ENCODE measurements around the gene ABCB11.
"Not testable (repeated sequence)": the region's sequence is repeated elsewhere in the genome, so short reads cannot be mapped to it uniquely, and the experiment has no call there.

Gene ABCB11

DNA sequence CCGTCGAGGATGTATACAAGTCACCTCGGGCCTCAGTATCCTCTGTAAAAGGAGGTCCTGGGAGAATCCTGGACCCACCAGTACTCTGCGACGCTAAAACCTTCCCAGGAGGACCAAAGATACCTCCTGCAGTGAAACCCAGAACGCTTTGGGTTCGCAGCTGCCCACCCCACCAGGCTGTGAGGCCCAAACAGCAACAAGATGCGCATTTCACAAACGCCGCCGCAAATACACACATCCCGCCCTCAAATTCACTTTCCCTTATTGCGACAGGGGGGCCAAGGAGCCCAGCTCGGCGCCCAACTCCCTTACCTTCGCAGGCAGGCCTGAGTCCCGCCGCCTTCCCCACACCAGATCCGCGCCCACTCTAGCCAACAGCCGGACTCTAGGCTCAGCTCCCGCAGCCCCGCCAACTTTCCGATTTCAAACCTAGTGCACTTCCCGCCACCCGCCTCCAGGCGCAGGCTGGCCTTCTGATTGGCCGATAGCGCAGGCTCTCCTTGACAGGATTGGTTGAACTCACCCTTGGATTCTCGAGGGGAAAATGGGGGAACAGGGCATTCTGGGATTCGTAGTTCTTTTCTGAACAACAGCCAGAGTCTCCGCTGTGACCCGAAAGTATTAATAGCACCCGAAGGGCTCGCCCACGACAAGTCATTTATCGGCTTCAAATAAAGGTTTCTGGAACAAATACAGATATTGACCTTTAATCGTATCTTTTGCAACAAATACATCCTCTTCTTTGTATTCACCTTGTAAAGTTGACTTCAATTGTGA is 140.9 kb downstream of the ABCB11 start, which contains the start of gene SPC25:
SPC25 (minus strand) TSS at position 425 of the 777 bp plus-strand sequence. CDS start 911 bp downstream, outside the sequence.
- DNase-seq (ENCODE audit: low spot score) = peak; percentile 94

GRCh38 chr2:168889635-168890005 is 141.5 kb downstream of the ABCB11 start:
- DNase-seq (ENCODE audit: low spot score) = no peak

DNA sequence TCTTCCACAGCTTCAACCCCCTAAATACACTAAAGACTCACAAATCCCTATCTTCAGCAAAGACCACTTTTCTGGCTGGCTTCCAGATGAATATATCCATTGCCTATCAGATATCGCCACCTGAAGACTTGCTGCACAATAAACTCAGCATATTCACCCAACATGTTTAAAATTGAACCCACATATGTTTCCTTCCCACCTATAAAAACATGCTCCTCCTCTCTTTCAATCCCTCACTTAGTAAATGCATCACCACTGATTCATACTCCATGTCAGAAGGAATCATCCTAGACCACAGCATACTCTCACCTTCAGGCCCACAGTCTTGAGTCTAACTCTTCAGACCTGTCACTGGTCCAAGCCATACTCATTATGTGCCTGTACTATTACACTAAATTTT is 146.1 kb downstream of the ABCB11 start:
- no peak for DNase-seq (ENCODE audit: low spot score)

- not testable (repeated sequence) for DNase-seq (ENCODE audit: low spot score)
Observed at GRCh38 chr2:168882163-168882562, 149.0 kb downstream of the ABCB11 start.

- no peak for DNase-seq (ENCODE audit: low spot score)
Observed at GRCh38 chr2:168874368-168875054, 156.6 kb downstream of the ABCB11 start.

DNA sequence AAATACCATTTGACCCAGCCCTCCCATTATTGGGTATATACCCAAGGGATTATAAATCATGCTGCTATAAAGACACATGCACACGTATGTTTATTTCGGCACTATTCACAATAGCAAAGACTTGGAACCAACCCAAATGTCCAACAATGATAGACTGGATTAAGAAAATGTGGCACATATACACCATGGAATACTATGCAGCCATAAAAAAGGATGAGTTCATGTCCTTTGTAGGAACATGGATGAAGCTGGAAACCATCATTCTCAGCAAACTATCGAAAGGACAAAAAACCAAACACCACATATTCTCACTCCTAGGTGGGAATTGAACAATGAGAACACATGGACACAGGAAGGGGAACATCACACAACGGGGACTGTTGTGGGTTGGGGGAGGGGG is 160.3 kb downstream of the ABCB11 start:
- not testable (repeated sequence) for DNase-seq (ENCODE audit: low spot score)
